Measurements from ENCODE around the gene DOCK1.

GRCh38 chr10:126880926-126881325, 24.3 kb upstream of the DOCK1 start:
- no peak for TF ChIP-seq CTCF (IDR thresholded peaks at IDR 0.05)
- TF ChIP-seq RFX5 (IDR thresholded peaks at IDR 0.05; ENCODE audit: low read length) = no peak
- no peak for TF ChIP-seq RAD21 (IDR thresholded peaks at IDR 0.05; ENCODE audit: low read length)
- no peak for TF ChIP-seq TEAD4 (IDR thresholded peaks at IDR 0.05; ENCODE audit: borderline replicate concordance, insufficient read depth)
- TF ChIP-seq TCF12 (IDR thresholded peaks at IDR 0.05) = no peak
- no peak for TF ChIP-seq EP300 (IDR thresholded peaks at IDR 0.05; ENCODE audit: borderline replicate concordance in 1 of 2, low read depth in 1 of 2, low read length in 1 of 2)
- TF ChIP-seq USF2 (IDR thresholded peaks at IDR 0.05; ENCODE audit: borderline replicate concordance, low read depth, low read length) = no peak

All from SK-N-SH (cell line).